ENCODE data around the gene ARHGEF12. TPM values are rescaled to one million over a fixed set of nuclear protein-coding genes. Genes with fewer than 3 reads are reported as not detected.

Gene ARHGEF12
- total and polyA plus RNA-seq, 2 donors (not counting 1 experiment from before 2014, with no cell fraction given), result 2.0 to 21.6 TPM

DNA sequence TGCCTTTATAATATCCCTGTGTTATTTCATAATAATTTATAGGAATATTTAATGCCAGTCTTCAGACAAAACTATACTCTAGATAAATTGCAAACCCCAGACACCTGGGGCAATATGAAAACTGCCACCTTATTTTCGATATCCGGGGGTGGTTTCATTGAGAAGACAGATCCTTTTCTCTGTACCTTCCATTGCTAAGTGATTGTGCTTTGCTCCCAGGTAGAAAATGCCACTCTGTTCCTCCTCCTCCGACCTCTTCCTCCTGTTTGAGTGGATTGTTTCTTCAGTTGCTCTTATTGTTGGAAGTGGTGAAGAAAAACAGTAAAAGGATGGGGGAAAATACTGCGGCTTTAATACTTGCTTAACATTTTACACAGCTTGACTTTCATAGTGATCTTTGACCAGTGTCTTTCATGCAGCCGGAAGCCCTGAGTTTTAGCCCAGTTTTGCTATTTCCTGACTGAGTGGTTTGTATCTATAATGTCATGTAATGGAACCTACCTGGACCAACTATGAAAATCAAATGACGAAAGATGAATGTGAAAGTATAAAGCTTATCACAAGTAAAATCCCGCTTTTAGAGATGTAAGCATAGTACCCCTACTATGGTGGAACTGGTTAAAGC, 169.7 kb downstream of the ARHGEF12 start:
- no peak for ATAC-seq (ENCODE audit: low read depth)
- no peak for DNase-seq
- H3K4me3 Mint-ChIP-seq, result no peak overlapping the region
- TF ChIP-seq, protein P1, sequence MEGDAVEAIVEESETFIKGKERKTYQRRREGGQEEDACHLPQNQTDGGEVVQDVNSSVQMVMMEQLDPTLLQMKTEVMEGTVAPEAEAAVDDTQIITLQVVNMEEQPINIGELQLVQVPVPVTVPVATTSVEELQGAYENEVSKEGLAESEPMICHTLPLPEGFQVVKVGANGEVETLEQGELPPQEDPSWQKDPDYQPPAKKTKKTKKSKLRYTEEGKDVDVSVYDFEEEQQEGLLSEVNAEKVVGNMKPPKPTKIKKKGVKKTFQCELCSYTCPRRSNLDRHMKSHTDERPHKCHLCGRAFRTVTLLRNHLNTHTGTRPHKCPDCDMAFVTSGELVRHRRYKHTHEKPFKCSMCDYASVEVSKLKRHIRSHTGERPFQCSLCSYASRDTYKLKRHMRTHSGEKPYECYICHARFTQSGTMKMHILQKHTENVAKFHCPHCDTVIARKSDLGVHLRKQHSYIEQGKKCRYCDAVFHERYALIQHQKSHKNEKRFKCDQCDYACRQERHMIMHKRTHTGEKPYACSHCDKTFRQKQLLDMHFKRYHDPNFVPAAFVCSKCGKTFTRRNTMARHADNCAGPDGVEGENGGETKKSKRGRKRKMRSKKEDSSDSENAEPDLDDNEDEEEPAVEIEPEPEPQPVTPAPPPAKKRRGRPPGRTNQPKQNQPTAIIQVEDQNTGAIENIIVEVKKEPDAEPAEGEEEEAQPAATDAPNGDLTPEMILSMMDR (IDR thresholded peaks at IDR 0.05), result no peak
- WGBS (ENCODE audit: insufficient coverage), result 83% methylated on average over 1 of the region's 7 CpGs
- H3K9me3 Mint-ChIP-seq (ENCODE audit: insufficient read depth), result no peaks in the 10 kb centered on the region
- Histone ChIP-seq H2AFZ (ENCODE audit: insufficient read depth, low read depth, low read length, poor library complexity, severe bottlenecking) (no peak overlapping the region), H3K4me1 (ENCODE audit: control insufficient read depth in 2 of 2, insufficient read depth in 2 of 2, low read length in 2 of 2) (peaks cover 0 to 2% of the 10 kb centered on the region in 2 donors), H3K9me3 (ENCODE audit: control extremely low read depth in 1 of 3, control insufficient read depth in 2 of 3, insufficient read depth in 1 of 3, low read length in 2 of 3) (no peaks in the 10 kb centered on the region), H3K4me3 (ENCODE audit: control extremely low read depth in 1 of 5, extremely low read depth in 1 of 5, insufficient read depth in 1 of 5, low read depth in 2 of 5, low read length in 4 of 5) (no peak overlapping the region), H4K20me1 (ENCODE audit: control insufficient read depth, insufficient read depth, low read length, poor library complexity, severe bottlenecking) (no peaks in the 10 kb centered on the region), H3K4me2 (replicated peaks; ENCODE audit: low read depth, low read length, poor library complexity, severe bottlenecking) (no peak overlapping the region), H3K36me3 (replicated peaks in 1 of 2; ENCODE audit: control extremely low read depth in 1 of 2, control insufficient read depth in 1 of 2, extremely low read depth in 1 of 2, insufficient read depth in 2 of 2, low read length in 1 of 2) (no peaks in the 10 kb centered on the region), H3K79me2 (ENCODE audit: control insufficient read depth, insufficient read depth, low read length) (no peaks in the 10 kb centered on the region), H3K27me3 (replicated peaks in 1 of 4; ENCODE audit: control extremely low read depth in 1 of 4, control insufficient read depth in 3 of 4, insufficient read depth in 4 of 4, low read length in 3 of 4) (peaks cover 0 to 16% (median 12%) of the 10 kb centered on the region in 4 experiments), H3K9ac (ENCODE audit: low read length) (no peak overlapping the region), H3K27ac (ENCODE audit: low read length in 2 of 2) (no peak overlapping the region)
- H3K27ac Mint-ChIP-seq, result no peak overlapping the region
- peaks cover 1% of the 10 kb centered on the region for H3K4me1 Mint-ChIP-seq
- intact Hi-C loops (cut with micrococcal nuclease), result no loop called here
- peaks cover 72% of the 10 kb centered on the region for H3K27me3 Mint-ChIP-seq
- ChIA-PET POLR2A (no interaction called here), CTCF (interaction anchor here (0.6 to 1.6 kb wide), 2 partner anchors 87 to 179 kb away, joined by 3 to 4 read pairs; no protein-coding TSS in a partner anchor)

DNA sequence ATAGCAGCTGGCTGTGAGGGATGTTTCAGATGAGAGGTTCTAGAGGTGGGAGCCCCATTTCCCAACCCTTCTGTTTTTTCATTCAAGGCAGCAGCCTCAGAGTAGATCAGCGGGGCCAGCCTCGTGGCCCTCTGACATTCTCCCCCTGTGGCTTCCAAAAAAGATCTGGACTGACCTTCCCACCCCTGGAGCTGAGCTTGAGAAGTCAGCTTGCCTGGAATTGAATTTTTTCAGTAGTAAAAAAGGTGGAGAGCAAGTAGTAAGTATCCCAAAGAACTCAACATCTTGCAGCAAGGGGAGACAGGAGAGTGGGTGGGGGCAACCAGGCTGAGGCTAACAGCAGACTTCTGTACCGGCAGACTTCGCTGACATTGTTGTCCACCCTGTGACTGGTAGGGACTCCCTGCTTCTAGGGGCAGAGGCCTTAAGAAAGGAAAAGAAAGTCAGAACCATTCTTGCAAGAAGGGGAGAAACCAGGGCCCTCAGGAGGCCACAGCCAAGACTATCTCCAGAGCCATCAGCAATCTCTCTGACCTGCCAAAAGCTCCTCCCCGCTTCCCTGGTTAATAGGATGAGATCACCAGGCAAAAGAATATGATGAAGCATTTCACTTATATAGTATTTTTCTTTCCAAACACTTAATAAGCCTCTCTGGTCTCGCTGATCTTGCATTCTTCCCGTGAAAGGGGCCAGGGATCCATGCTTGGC, 173.3 kb downstream of the ARHGEF12 start:
- CTCF ChIA-PET, result interaction anchor here (0.6 to 3.6 kb wide), 6 partner anchors 21 to 685 kb away, joined by 3 to 62 read pairs (median 8); no protein-coding TSS in a partner anchor
- no peak for ATAC-seq (ENCODE audit: low read depth)

More for the DNA sequence above, 173.3 kb downstream of the ARHGEF12 start:
- H3K9ac ChIP-seq (ENCODE audit: low read length), result no peak overlapping the region
- H3K9me3 ChIP-seq (ENCODE audit: control extremely low read depth in 1 of 3, control insufficient read depth in 2 of 3, insufficient read depth in 1 of 3, low read length in 2 of 3), result no peaks in the 10 kb centered on the region
- H3K4me3 Mint-ChIP-seq, result peak overlapping the region; percentile 42
- peaks cover 0 to 33% (median 14%) of the 10 kb centered on the region in 4 experiments for H3K27me3 ChIP-seq (replicated peaks in 1 of 4; ENCODE audit: control extremely low read depth in 1 of 4, control insufficient read depth in 3 of 4, insufficient read depth in 4 of 4, low read length in 3 of 4)
- TF ChIP-seq, protein P1 (IDR thresholded peaks at IDR 0.05), result no peak
- TF ChIP-seq EZH2 (IDR thresholded peaks at IDR 0.05; ENCODE audit: borderline replicate concordance, insufficient read depth, low read depth, low read length, poor library complexity, severe bottlenecking), result no peak
- no peak overlapping the region for H2AFZ ChIP-seq (ENCODE audit: insufficient read depth, low read depth, low read length, poor library complexity, severe bottlenecking)
- no peaks in the 10 kb centered on the region for H3K79me2 ChIP-seq (ENCODE audit: control insufficient read depth, insufficient read depth, low read length)
- peaks cover 3 to 7% of the 10 kb centered on the region in 2 donors for H3K4me1 ChIP-seq (ENCODE audit: control insufficient read depth in 2 of 2, insufficient read depth in 2 of 2, low read length in 2 of 2)
- H3K9me3 Mint-ChIP-seq (ENCODE audit: insufficient read depth), result no peaks in the 10 kb centered on the region
- peaks cover 65% of the 10 kb centered on the region for H3K27me3 Mint-ChIP-seq
- intact Hi-C loops (cut with micrococcal nuclease), result loop anchor here (2.0 to 5.0 kb wide), 2 partner anchors 172 to 1081 kb away; partner anchors contain the start of gene ARHGEF12
- H3K4me1 Mint-ChIP-seq, result peaks cover 3% of the 10 kb centered on the region
- DNase-seq, result no peak
- no peak overlapping the region for H3K27ac ChIP-seq (ENCODE audit: low read length in 2 of 2)
- H3K4me2 ChIP-seq (replicated peaks; ENCODE audit: low read depth, low read length, poor library complexity, severe bottlenecking), result no peak overlapping the region
- no peak overlapping the region for H3K4me3 ChIP-seq (ENCODE audit: control extremely low read depth in 1 of 5, extremely low read depth in 1 of 5, insufficient read depth in 1 of 5, low read depth in 2 of 5, low read length in 4 of 5)
- no peak overlapping the region for H3K27ac Mint-ChIP-seq
- POLR2A ChIA-PET, result no interaction called here
- no peaks in the 10 kb centered on the region for H4K20me1 ChIP-seq (ENCODE audit: control insufficient read depth, insufficient read depth, low read length, poor library complexity, severe bottlenecking)
- no peaks in the 10 kb centered on the region for H3K36me3 ChIP-seq (replicated peaks in 1 of 2; ENCODE audit: control extremely low read depth in 1 of 2, control insufficient read depth in 1 of 2, extremely low read depth in 1 of 2, insufficient read depth in 2 of 2, low read length in 1 of 2)
- 76% methylated on average over 2 of the region's 7 CpGs for WGBS (ENCODE audit: insufficient coverage)
